Left forelimb (tissue), 1 donor: ENCODE measurements around the gene NRGN.

Source experiments
- DNase-seq: peaks from one replicate; pipeline ENCODE4 v3.0.0-alpha.2; 2018; ENCODE audit warnings: low spot score

NRGN gene

GRCh38 chr11:124739479-124740276 is at the start of gene NRGN:
Gene NRGN (plus strand): TSS chr11:124739942. CDS start chr11:124740085, 143 bp downstream.
- peak; percentile 93 for DNase-seq

GRCh38 chr11:124693142-124693541 is 46.6 kb upstream of the NRGN start:
- no peak for DNase-seq

- DNase-seq, result no peak
Measured at GRCh38 chr11:124699547-124699946, 40.2 kb upstream of the NRGN start.

- DNase-seq, result no peak
Measured at GRCh38 chr11:124700028-124700427, 39.7 kb upstream of the NRGN start.

- no peak for DNase-seq
Measured at GRCh38 chr11:124707829-124708228, 31.9 kb upstream of the NRGN start.

- DNase-seq, result no peak
Measured at GRCh38 chr11:124712392-124712791, 27.4 kb upstream of the NRGN start.

- DNase-seq, result no peak
Measured at GRCh38 chr11:124716591-124716990, 23.2 kb upstream of the NRGN start.

GRCh38 chr11:124717421-124717785 is 22.3 kb upstream of the NRGN start:
- no peak for DNase-seq

GRCh38 chr11:124717786-124718651 is 21.7 kb upstream of the NRGN start:
- DNase-seq, result no peak

- DNase-seq, result no peak
Measured at GRCh38 chr11:124718801-124719200, 20.9 kb upstream of the NRGN start.

GRCh38 chr11:124719534-124719933 is 20.2 kb upstream of the NRGN start:
- no peak for DNase-seq

GRCh38 chr11:124722176-124722575 is 17.6 kb upstream of the NRGN start:
- no peak for DNase-seq

- DNase-seq, result no peak
Measured at GRCh38 chr11:124724979-124725718, 14.6 kb upstream of the NRGN start.

- DNase-seq, result no peak
Measured at GRCh38 chr11:124725719-124726105, 14.0 kb upstream of the NRGN start.

GRCh38 chr11:124727474-124727873 is 12.3 kb upstream of the NRGN start:
- no peak for DNase-seq

GRCh38 chr11:124728134-124728533 is 11.6 kb upstream of the NRGN start:
- no peak for DNase-seq

- DNase-seq, result no peak
Measured at GRCh38 chr11:124729571-124729970, 10.2 kb upstream of the NRGN start.

GRCh38 chr11:124732230-124732629 is 7.5 kb upstream of the NRGN start:
- no peak for DNase-seq

- DNase-seq, result no peak
Measured at GRCh38 chr11:124736736-124737135, 3.0 kb upstream of the NRGN start.

- DNase-seq, result no peak
Measured at GRCh38 chr11:124737638-124738305, 2.0 kb upstream of the NRGN start.

- DNase-seq, result no peak
Measured at GRCh38 chr11:124738713-124739478, 846 bp upstream of the NRGN start.
